SIG-M5 (cell line): ENCODE data around the gene C5orf63.
A peak's percentile ranks its signal among the peaks of the same experiment; 100 is the strongest.
"Not testable (repeated sequence)": the region's sequence is repeated elsewhere in the genome, so short reads cannot be mapped to it uniquely, and the experiment has no call there.

Source experiments
- DNase-seq: peaks from one replicate; lab custom pipeline; 2025; lab: John Stamatoyannopoulos, UW

Gene C5orf63

GRCh38 chr5:127031147-127031862 lies 42.0 kb downstream of the C5orf63 start:
- DNase-seq: no peak

GRCh38 chr5:127030259-127031146 lies 42.8 kb downstream of the C5orf63 start, which contains the start of gene MARCHF3:
Gene MARCHF3 (minus strand): TSS chr5:127030558. CDS start chr5:126918171, 112,387 bp downstream.
- peak; percentile 77 for DNase-seq

GRCh38 chr5:127029581-127030258 lies 43.6 kb downstream of the C5orf63 start:
- peak; percentile 36 for DNase-seq

GRCh38 chr5:127028822-127029457 lies 44.4 kb downstream of the C5orf63 start:
- no peak for DNase-seq

- no peak for DNase-seq
Observed at GRCh38 chr5:127027539-127027938, 45.8 kb downstream of the C5orf63 start.

GRCh38 chr5:127026166-127026565 lies 47.1 kb downstream of the C5orf63 start:
- DNase-seq: no peak

GRCh38 chr5:127025467-127025866 lies 47.8 kb downstream of the C5orf63 start:
- no peak for DNase-seq

GRCh38 chr5:127024821-127025220 lies 48.5 kb downstream of the C5orf63 start:
- no peak for DNase-seq

- not testable (repeated sequence) for DNase-seq
Observed at GRCh38 chr5:127023552-127024191, 49.6 kb downstream of the C5orf63 start.

GRCh38 chr5:127022846-127023245 lies 50.5 kb downstream of the C5orf63 start:
- no peak for DNase-seq

GRCh38 chr5:127019928-127020327 lies 53.4 kb downstream of the C5orf63 start:
- DNase-seq: no peak

- not testable (repeated sequence) for DNase-seq
Observed at GRCh38 chr5:127016722-127017121, 56.6 kb downstream of the C5orf63 start.

- no peak for DNase-seq
Observed at GRCh38 chr5:127015716-127016115, 57.6 kb downstream of the C5orf63 start.

GRCh38 chr5:127014573-127014972 lies 58.7 kb downstream of the C5orf63 start:
- no peak for DNase-seq

GRCh38 chr5:127013407-127013806 lies 59.9 kb downstream of the C5orf63 start:
- no peak for DNase-seq

- DNase-seq: no peak
Observed at GRCh38 chr5:127012916-127013315, 60.4 kb downstream of the C5orf63 start.

- no peak for DNase-seq
Observed at GRCh38 chr5:127011961-127012644, 61.2 kb downstream of the C5orf63 start.

- no peak for DNase-seq
Observed at GRCh38 chr5:127011153-127011552, 62.1 kb downstream of the C5orf63 start.

- DNase-seq: no peak
Observed at GRCh38 chr5:127010362-127010761, 62.9 kb downstream of the C5orf63 start.

- no peak for DNase-seq
Observed at GRCh38 chr5:127009784-127010183, 63.5 kb downstream of the C5orf63 start.
